Endothelial cell of umbilical vein (primary cell): ENCODE results near the gene SLC25A18. TPM values are rescaled to one million over a fixed set of nuclear protein-coding genes. Genes with fewer than 3 reads are reported as not detected.

Experiments used
- BruUV-seq: library from RNA; stranded (reverse); fragments of 400-500 nt; replicated peaks from 2 replicates; lab custom pipeline; 2021; lab: Mats Ljungman, UMichigan
- CTCF ChIA-PET: fragments of 300-600, 350-600 bp; sonication (Branson Sonifier 250); formaldehyde crosslinking; loops from one replicate; lab custom pipeline; 2021; ENCODE audit warnings: antibody characterized with exemption, inconsistent platforms; lab: Charles Lee
- POLR2A ChIA-PET: fragments of 300-600, 350-600 bp; sonication (Branson Sonifier 250); formaldehyde crosslinking; loops from one replicate; lab custom pipeline; 2021; ENCODE audit warnings: antibody characterized with exemption, inconsistent platforms; lab: Charles Lee
- DNase-seq: peaks from one replicate; pipeline ENCODE4 v3.0.0-alpha.2; 2011; ENCODE audit warnings: low read depth, low spot score
- FAIRE-seq: peaks from 2 replicates; lab custom pipeline; 2011; peaks lifted over from hg19 to GRCh38; lab: Jason Lieb, UNC
- H2AFZ ChIP-seq: 2 replicates; pipeline ENCODE4 v1.6.0; 2012; ENCODE audit warnings: low read depth, low read length, control low read depth, inconsistent platforms
- H3K27ac ChIP-seq: 2 replicates; pipeline ENCODE4 v1.5.1; 2011; ENCODE audit warnings: low read depth, mild to moderate bottlenecking, control low read depth, low read length, moderate library complexity; ENCODE audit not compliant: insufficient read depth
- H3K27me3 ChIP-seq, 2 experiments: 2 replicates each; pipeline versions ENCODE4 v1.6.0 to v1.6.1; 2011; ENCODE audit warnings: low read length in 2 of 2, mixed read lengths in 1 of 2; ENCODE audit not compliant: control insufficient read depth in 2 of 2, insufficient read depth in 2 of 2
- H3K36me3 ChIP-seq, 2 experiments: 2 replicates in 1 of 2; 3 replicates in 1 of 2; pipeline ENCODE4 v1.5.1; 2011; ENCODE audit warnings: low read length in 2 of 2, mild to moderate bottlenecking in 1 of 2, moderate library complexity in 1 of 2; ENCODE audit not compliant: control insufficient read depth in 2 of 2, insufficient read depth in 2 of 2; ENCODE audit errors: extremely low read depth in 1 of 2
- H3K4me1 ChIP-seq: 3 replicates; pipeline ENCODE4 v1.5.1; 2011; ENCODE audit warnings: mild to moderate bottlenecking, low read length; ENCODE audit not compliant: control insufficient read depth, insufficient read depth; ENCODE audit errors: extremely low read depth
- H3K4me2 ChIP-seq: 2 replicates; pipeline ENCODE4 v1.6.1; 2011; ENCODE audit warnings: low read length, control low read depth, mixed read lengths; ENCODE audit not compliant: insufficient read depth
- H3K4me3 ChIP-seq, 3 experiments: fragments of 200-600 bp in 1 of 3; sonication (generic), shearing (Covaris generic) in 1 of 3; replicated peaks in 1 of 3; 2 replicates each; pipeline ENCODE4 v1.5.1; 2011 to 2016; ENCODE audit warnings: control low read depth in 3 of 3, low read length in 3 of 3, mild to moderate bottlenecking in 2 of 3, inconsistent platforms in 1 of 3, low read depth in 1 of 3, moderate library complexity in 1 of 3; ENCODE audit not compliant: insufficient read depth in 1 of 3
- H3K79me2 ChIP-seq: 2 replicates; pipeline ENCODE4 v1.6.0; 2012; ENCODE audit warnings: low read length, inconsistent platforms; ENCODE audit not compliant: control insufficient read depth, insufficient read depth
- H3K9ac ChIP-seq: replicated peaks from 2 replicates; pipeline ENCODE3; 2011; ENCODE audit warnings: low read length, control low read depth; ENCODE audit not compliant: insufficient read depth; ENCODE audit errors: extremely low read depth
- H3K9me1 ChIP-seq: replicated peaks from 3 replicates; pipeline ENCODE4 v1.6.0; 2011; ENCODE audit warnings: mild to moderate bottlenecking, low read length; ENCODE audit not compliant: control insufficient read depth, insufficient read depth; ENCODE audit errors: extremely low read depth
- H3K9me3 ChIP-seq: replicated peaks from 2 replicates; pipeline ENCODE4 v1.5.1; 2012; ENCODE audit warnings: low read length, inconsistent platforms; ENCODE audit not compliant: control insufficient read depth, insufficient read depth
- H4K20me1 ChIP-seq: replicated peaks from 2 replicates; pipeline ENCODE3; 2011; ENCODE audit warnings: mild to moderate bottlenecking, low read length; ENCODE audit not compliant: control insufficient read depth, insufficient read depth; ENCODE audit errors: extremely low read depth
- EZH2 ChIP-seq: IDR thresholded peaks from 2 replicates; pipeline ENCODE4 v1.6.1; 2012; ENCODE audit warnings: borderline replicate concordance, low read depth, mild to moderate bottlenecking, moderate library complexity, low read length, inconsistent platforms; ENCODE audit not compliant: severe bottlenecking
- FOS ChIP-seq: IDR thresholded peaks from 2 replicates; pipeline ENCODE4 v1.6.1; 2011; ENCODE audit warnings: mild to moderate bottlenecking, low read length, moderate library complexity, borderline replicate concordance; ENCODE audit not compliant: insufficient read depth
- GATA2 ChIP-seq: IDR thresholded peaks from 2 replicates; pipeline ENCODE4 v1.7.0; 2011; ENCODE audit warnings: low read depth, mild to moderate bottlenecking, moderate library complexity, mixed read lengths, low read length; ENCODE audit not compliant: insufficient read length, insufficient read depth
- JUN ChIP-seq: IDR thresholded peaks from 2 replicates; pipeline ENCODE4 v1.6.1; 2011; ENCODE audit warnings: borderline replicate concordance, low read depth; ENCODE audit not compliant: insufficient read length, insufficient read depth
- MAX ChIP-seq: IDR thresholded peaks from 2 replicates; pipeline ENCODE4 v1.6.1; 2011; ENCODE audit not compliant: insufficient read depth, insufficient read length
- MYC ChIP-seq: IDR thresholded peaks from one replicate; pipeline ENCODE4 v1.6.1; 2011; ENCODE audit warnings: mild to moderate bottlenecking, low read depth, low read length
- POLR2A ChIP-seq: IDR thresholded peaks from 2 replicates; pipeline ENCODE4 v1.6.1; 2012; ENCODE audit warnings: low read depth, mild to moderate bottlenecking, control low read depth, low read length
- POLR2AphosphoS5 ChIP-seq: IDR thresholded peaks from 2 replicates; pipeline ENCODE4 v1.6.1; 2012; ENCODE audit warnings: low read depth, mild to moderate bottlenecking, control low read depth, low read length, moderate library complexity; ENCODE audit not compliant: insufficient read depth
- dilution Hi-C: fragments of 300-500 bp; cut with MboI; formaldehyde crosslinking; loops from one replicate; pipeline ENCODE4 v1.15.0; 2019; ENCODE audit warnings: low sequenced_read_pairs; ENCODE audit not compliant: extremely low pct_ligation_motif_present
- intact Hi-C: fragments of 100-400 bp; cut with micrococcal nuclease; formaldehyde crosslinking; loops from one replicate; pipeline ENCODE4 v1.10.0; 2022
- polyA plus RNA-seq, 4 experiments: library from polyadenylated mRNA; depleted of rRNA in 3 of 4; stranded (reverse) in 3 of 4; unstranded in 1 of 4; fragments of >200 nt; gene quantifications; 2 replicates each; pipeline versions ENCODE4 v1.2.1 to v1.2.3, GENCODE V29; 2011 to 2012; ENCODE audit warnings: missing spikeins in 1 of 4
- total RNA-seq: library from RNA; stranded (reverse); gene quantifications from 2 replicates; pipeline ENCODE4 v1.2.3, GENCODE V29; 2021
- TF ChIP-seq, protein P1 (sequence below), 2 donors: IDR thresholded peaks; 1 replicate in 1 of 2; 2 replicates in 1 of 2; pipeline ENCODE4 v1.5.1; 2011; ENCODE audit warnings: low read length in 2 of 2, mild to moderate bottlenecking in 2 of 2, moderate library complexity in 2 of 2, control low read depth in 1 of 2, inconsistent platforms in 1 of 2, low read depth in 1 of 2; ENCODE audit not compliant: insufficient read depth in 1 of 2; ENCODE audit errors: extremely low read depth in 1 of 2

Gene SLC25A18
- total and polyA plus RNA-seq, 2 donors (not counting 3 experiments of a cell fraction or from before 2014, with no cell fraction given), result not detected

DNA sequence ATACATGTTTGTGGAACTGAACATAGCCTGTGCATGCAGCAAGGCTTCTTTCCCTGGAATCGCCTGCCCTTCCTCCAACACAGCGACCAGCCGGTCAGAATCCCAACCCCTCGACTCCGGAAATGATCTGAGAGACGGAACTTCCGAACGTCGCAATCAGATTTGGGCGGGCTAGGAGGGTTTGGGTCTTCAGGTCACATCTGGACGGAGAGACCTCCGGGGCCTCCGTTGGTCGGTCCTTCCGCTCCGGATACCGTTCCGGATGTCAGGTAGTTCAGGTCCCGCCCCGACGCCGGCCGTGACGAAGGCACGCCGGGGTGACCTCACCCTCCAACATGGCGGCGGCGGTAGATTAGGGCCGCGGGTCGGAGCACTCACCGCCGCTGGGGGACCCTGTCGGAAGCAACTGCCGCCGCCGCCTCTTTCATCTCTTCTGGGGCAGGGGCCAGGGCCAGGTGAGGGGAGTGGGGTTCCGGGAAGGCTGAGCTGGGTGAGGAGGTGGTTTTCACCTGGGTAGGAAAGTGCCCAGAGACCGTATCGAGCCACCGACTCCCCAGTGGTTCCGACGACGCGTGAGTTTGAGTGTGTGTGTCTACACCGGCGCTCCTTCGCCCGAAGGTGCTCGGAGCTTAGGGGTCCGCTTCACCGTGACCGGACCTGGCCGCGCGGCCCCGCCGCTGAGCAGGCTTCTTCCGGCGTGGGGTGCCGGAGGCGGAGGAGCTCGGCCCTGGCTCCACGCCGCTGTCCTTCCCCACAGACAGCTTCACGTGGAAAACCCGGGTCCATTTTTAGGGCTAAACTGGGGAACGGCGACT is 75.3 kb downstream of the SLC25A18 start, which contains the start of gene BCL2L13:
BCL2L13 (plus strand) TSS at position 326 of the 815 bp plus-strand sequence. CDS start 16,955 bp downstream, outside the sequence.
- DNase-seq, result peak; percentile 85
- ChIA-PET POLR2A (no interaction called here), CTCF (interaction anchor here (0.6 to 1.4 kb wide), 5 partner anchors 9 to 104 kb away, joined by 3 to 5 read pairs (median 3); no protein-coding TSS in a partner anchor)
- no peaks in the 10 kb centered on the region for H3K27me3 ChIP-seq
- peak within 1 kb of the TSS; percentile 88 for H3K27ac ChIP-seq
- peaks cover 16% of the 10 kb centered on the region for H3K4me1 ChIP-seq
- BruUV-seq, result TSS peak; percentile 65
- H2AFZ ChIP-seq, result peak within 1 kb of the TSS; percentile 57
- H3K9me1 ChIP-seq, result no peaks in the 10 kb centered on the region
- H3K79me2 ChIP-seq, result peaks cover 15% of the 10 kb centered on the region
- peak within 1 kb of the TSS; percentile 85 for H3K4me2 ChIP-seq
- H3K9me3 ChIP-seq, result no peaks in the 10 kb centered on the region
- no peaks in the 10 kb centered on the region for H4K20me1 ChIP-seq
- peak; percentile 78 for FAIRE-seq
- dilution Hi-C loops (no loop called here), intact Hi-C loops (loop anchor here (1.0 to 10.0 kb wide), 4 partner anchors 10 to 436 kb away; partner anchors contain the start of genes ATP6V1E1, BID and PEX26)
- H3K9ac ChIP-seq, result peak within 1 kb of the TSS; percentile 98
- no peaks in the 10 kb centered on the region for H3K36me3 ChIP-seq
- TF ChIP-seq MAX (no peak), FOS (peak; percentile 57), EZH2 (no peak), GATA2 (peak; percentile 73), POLR2A (peak; percentile 76), POLR2AphosphoS5 (peak; percentile 76), MYC (no peak), JUN (no peak)
- TF ChIP-seq, protein P1, sequence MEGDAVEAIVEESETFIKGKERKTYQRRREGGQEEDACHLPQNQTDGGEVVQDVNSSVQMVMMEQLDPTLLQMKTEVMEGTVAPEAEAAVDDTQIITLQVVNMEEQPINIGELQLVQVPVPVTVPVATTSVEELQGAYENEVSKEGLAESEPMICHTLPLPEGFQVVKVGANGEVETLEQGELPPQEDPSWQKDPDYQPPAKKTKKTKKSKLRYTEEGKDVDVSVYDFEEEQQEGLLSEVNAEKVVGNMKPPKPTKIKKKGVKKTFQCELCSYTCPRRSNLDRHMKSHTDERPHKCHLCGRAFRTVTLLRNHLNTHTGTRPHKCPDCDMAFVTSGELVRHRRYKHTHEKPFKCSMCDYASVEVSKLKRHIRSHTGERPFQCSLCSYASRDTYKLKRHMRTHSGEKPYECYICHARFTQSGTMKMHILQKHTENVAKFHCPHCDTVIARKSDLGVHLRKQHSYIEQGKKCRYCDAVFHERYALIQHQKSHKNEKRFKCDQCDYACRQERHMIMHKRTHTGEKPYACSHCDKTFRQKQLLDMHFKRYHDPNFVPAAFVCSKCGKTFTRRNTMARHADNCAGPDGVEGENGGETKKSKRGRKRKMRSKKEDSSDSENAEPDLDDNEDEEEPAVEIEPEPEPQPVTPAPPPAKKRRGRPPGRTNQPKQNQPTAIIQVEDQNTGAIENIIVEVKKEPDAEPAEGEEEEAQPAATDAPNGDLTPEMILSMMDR (IDR thresholded peaks at IDR 0.05; ENCODE audit: extremely low read depth in 1 of 2, insufficient read depth in 1 of 2, low read depth in 1 of 2, low read length in 2 of 2), result no peak
- peak within 1 kb of the TSS; percentile 60 to 92 (median 86) for H3K4me3 ChIP-seq
